NCI-H2029 treated with DMSO at 0.1 percent for 48 hours (cell line): ENCODE measurements around the gene LIMCH1.

ENCODE experiments used
- DNase-seq: peaks from one replicate; lab custom pipeline; 2025; lab: John Stamatoyannopoulos, UW

Gene LIMCH1

GRCh38 chr4:41561244-41561643 is 23.3 kb downstream of the LIMCH1 start:
- DNase-seq = no peak

DNA sequence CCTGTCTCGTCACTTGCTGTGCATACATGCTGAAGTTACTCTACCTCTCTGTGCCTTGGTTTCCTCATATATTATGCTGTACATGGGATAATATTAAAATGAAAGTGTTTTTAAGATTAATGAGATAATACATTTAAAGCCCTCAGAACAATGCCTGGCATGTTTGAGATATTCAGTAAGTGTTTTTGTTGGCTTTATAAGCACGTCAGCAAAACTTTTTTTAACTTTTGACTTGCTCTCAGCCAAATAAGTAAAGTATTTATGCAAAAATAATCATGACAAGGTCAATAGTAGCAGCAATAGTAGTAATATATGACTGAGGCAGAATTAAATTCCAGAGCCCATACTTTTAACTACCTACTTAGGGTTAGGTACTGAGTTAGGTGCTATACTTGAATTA is 29.2 kb downstream of the LIMCH1 start:
- no peak for DNase-seq

GRCh38 chr4:41568363-41568762 is 30.4 kb downstream of the LIMCH1 start:
- DNase-seq = no peak

DNA sequence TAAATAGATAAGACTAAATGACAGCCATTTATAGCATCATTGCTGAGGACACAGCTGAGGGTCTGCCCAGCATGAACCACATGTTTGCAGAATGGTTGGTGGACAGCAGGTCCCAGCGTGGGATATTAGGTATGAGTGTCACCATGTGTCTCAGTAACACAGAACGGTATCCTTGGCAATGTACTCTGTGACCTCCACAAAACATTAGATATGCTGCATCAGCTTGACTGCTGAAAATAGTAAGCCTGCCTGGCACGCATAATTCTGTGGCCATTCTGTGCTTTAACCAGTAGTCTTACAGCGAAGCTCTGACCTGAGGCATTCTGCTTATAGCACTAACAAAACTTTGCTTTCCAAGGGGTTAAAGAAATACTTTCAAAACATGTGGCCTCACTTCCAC is 32.0 kb downstream of the LIMCH1 start:
- no peak for DNase-seq

DNA sequence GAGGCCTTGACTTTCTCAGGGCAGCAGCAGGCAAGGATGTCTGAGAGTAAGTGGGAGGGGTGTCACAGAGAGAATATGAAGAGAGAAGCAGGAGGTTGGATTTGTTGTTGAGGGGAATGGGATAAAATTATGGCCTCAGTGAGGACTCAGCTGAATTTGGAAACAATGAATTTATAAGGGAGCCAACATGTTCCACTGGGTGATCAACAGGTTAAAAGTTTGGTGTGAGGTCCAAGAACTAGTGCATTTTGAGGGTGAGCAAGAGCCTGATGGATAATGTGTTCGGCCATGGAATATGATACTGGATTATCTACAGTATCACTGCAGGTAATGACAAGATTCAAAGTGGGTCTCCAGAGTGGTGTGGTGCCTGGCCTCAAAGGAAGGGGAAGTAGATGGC is 33.5 kb downstream of the LIMCH1 start:
- no peak for DNase-seq

- DNase-seq = no peak
Observed at GRCh38 chr4:41572516-41572915, 34.6 kb downstream of the LIMCH1 start.

DNA sequence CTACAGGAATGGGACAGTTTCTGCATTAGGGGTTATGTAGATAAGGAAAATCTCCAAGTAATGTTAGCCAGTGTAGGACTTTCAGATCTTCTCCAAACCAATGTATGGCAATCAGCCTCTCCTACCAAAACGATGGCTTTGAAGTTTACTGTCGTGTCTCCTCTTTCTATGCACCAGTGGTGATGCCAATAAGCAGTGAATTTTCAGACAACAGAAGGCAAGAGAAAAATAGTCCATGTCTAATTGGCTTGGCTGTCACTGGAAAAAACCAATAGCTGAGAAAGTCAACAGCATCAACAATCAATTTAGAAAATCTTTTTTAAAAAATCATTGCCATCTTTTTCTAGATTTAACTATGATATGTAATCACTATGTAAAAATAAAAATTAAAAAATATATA is 35.0 kb downstream of the LIMCH1 start:
- no peak for DNase-seq

DNA sequence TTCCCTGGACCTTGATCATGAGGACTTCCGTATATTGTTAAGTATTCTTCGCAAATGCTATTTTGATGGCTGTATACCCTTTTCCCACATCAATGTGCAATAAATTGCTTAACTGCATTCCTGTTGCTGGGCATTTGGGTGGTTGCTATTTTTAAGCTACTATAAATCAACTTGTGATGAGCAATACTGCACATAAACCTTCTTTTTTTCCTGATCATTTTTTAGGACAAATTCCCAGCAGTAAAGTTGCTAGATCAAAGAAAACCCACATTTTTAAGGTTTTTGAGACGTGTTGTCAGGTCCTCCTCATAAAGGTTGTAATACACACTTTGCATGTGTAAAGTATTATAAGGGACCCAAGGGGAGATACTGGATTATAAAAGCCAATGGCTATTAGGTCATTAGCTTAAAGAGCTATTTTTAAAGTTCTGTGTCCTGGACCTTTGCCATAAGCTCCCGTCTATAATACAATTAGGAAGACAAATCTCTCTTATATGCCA is 35.6 kb downstream of the LIMCH1 start:
- DNase-seq = no peak

- no peak for DNase-seq
Observed at GRCh38 chr4:41575207-41575606, 37.2 kb downstream of the LIMCH1 start.

GRCh38 chr4:41575665-41576064 is 37.7 kb downstream of the LIMCH1 start:
- no peak for DNase-seq

GRCh38 chr4:41579043-41579442 is 41.1 kb downstream of the LIMCH1 start:
- no peak for DNase-seq

- DNase-seq = no peak
Observed at GRCh38 chr4:41579526-41579925, 41.6 kb downstream of the LIMCH1 start.

DNA sequence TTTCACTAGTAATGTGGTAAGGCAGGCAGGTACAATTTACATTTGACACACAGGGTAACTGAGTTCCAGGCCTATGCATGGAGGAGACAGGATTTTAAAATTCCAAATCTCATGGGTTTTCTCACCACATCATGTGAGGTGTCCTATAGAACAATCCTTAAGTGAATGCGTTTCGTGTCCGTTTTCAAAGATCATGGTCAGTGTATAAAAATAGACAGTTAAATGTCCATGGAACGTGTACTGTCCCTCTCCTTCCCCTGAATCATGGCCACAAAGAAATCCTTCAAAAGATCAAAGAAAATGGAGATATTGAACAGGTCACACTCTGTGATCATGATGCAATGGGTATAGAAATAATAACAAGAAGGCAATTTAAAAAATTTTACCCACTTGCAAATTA is 42.0 kb downstream of the LIMCH1 start:
- DNase-seq = no peak

DNA sequence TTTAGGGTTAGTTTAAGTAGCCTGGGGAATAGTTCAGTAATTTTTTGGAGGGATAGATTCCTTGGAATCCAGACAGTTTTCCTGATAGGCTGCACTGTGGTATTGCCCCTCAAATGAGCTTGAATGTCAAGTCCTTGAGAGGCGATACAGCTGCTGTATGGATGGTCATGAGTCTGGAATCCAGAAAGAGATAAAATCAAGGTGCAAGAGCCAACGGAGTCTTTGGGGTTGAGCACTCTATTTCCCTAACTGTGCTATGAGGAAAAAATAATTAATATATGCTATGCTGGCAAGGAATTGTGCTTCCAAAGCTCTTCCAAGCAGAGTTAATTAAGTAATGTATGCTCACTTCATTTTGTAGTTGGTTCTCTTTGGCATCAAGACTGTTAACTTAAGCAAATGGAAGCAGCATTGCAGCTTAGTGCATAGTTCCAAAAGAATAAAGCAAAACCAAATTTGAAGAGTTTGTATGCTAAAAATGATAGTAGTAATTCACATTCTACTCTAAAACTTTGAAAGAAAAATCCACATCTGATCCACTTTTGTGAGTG is 48.8 kb downstream of the LIMCH1 start:
- no peak for DNase-seq

DNA sequence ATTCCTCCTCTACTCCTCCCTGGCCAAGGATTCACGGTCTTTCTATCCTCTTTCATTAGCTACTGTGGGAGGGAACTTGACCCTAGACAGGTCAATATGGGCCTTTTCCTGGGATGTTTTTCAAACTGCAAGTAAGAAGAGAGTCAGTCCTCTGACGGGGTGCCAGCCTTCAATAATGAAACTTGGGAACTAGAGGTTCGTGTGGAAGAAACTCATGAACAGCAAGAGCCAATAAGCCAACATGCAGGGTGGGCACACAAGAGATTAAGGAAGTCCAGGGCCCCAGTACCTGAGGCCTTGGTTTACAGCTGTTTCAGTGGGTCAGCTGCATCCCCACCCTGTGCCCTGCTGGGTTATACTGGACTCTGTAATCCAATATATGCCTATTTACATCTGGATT is 49.3 kb downstream of the LIMCH1 start:
- no peak for DNase-seq

- peak; percentile 82 for DNase-seq
Observed at GRCh38 chr4:41590591-41590990, 52.6 kb downstream of the LIMCH1 start.

DNA sequence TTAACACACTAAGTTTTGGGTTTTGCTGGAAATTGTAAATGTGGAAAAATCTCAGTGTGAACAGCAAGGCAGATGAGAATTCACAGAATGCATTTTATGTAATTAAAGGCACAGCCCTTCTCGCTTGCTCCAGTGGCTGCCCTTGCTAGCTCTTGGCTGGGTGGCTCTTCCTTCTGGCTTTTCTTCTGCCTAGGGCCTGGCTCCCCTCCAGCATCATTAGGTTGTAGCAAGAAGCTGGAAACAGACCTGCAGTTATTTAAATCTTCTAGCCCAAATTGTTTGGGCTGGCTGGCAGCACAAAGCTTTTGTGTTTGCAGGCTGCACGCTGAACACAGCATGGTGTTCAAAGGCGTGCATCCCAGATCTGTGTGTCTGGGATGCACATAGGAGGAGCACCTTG is 56.5 kb downstream of the LIMCH1 start:
- no peak for DNase-seq

GRCh38 chr4:41597494-41597893 is 59.5 kb downstream of the LIMCH1 start:
- DNase-seq = no peak

DNA sequence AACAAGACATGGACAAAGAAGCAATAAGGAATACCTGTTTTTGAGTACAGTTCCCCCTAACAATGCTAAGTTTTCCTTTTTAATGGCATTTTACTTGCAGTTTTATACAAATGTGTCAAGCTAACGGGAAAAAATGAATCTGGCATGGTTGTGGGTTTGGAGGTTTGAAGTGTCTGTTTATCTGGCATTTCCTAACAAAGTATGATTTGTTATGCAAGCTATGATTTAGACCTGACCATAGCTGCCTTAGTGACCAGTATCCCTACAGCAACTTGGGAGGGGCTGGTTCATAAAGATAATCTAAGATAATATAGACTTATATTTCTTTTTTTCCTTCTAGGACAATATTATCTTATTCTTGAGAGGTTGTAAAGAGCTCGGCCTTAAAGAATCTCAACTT is 60.6 kb downstream of the LIMCH1 start:
- DNase-seq = no peak

DNA sequence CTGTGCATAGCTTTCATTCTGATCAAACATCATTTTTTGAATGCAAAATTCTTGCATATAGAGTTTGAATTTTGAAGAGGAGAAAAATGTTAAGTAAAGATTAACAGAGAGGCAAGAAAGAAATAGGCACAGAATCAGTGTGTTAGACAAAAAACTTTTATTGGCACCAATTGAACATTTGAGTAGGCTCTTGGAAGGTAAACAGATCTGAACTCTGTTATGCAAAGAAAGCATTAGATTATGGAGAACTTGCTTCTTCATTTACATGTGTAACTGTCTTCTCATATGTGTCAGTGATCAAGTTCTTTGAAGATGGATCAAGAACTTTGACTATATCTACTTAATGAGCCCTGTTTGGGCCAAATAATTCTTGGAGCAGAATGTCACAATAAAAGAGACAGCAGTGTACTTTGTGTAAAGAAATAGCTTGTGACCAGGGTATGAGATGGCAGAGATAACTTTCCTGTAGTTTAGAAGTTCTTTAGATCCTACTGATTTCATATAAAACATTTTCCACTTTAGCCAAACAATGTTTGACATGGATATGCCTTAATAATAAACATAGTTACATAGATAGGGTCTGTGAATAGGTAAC is 61.3 kb downstream of the LIMCH1 start:
- no peak for DNase-seq

- DNase-seq = no peak
Observed at GRCh38 chr4:41600243-41600912, 62.4 kb downstream of the LIMCH1 start.

GRCh38 chr4:41601025-41601424 is 63.1 kb downstream of the LIMCH1 start:
- DNase-seq = no peak

DNA sequence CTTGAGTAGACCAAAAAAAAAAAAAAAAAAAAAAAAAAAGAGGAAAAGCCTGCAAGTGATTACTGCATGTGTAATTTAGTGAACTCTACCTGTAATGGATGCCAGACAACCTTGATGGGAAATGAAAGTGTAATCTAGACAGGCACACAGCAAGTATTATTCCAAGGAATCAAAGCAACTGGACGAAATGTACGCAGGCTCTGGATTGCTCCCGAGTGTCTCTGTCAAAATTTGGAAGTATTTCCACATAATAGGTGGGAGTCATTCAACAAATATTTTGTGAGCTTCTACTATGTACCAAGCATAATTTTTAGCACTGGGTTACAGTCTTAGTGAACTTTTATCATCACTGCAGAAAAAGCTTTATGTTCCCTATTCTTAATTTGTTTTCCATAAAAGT is 64.2 kb downstream of the LIMCH1 start:
- DNase-seq = no peak
